Hepatocyte (in vitro differentiated cells): ENCODE measurements around the gene FCHSD2. TPM values are rescaled to one million over a fixed set of nuclear protein-coding genes. Genes with fewer than 3 reads are reported as not detected.

Source experiments
- DNase-seq: peaks from one replicate; pipeline ENCODE4 v3.0.0-alpha.2; 2016; ENCODE audit warnings: low spot score
- H2AFZ ChIP-seq: fragments of 200-600 bp; sonication (generic); 2 replicates; pipeline ENCODE4 v1.6.0; 2016; ENCODE audit warnings: antibody characterized with exemption, mild to moderate bottlenecking
- H3K27ac ChIP-seq: fragments of 200-600 bp; sonication (generic); 2 replicates; pipeline ENCODE4 v1.5.1; 2016; ENCODE audit warnings: mild to moderate bottlenecking
- H3K27me3 ChIP-seq: fragments of 200-600 bp; sonication (generic); 2 replicates; pipeline ENCODE4 v1.6.1; 2016
- H3K36me3 ChIP-seq: fragments of 200-600 bp; sonication (generic); replicated peaks from 2 replicates; pipeline ENCODE4 v1.5.1; 2016; ENCODE audit warnings: low read depth; ENCODE audit not compliant: insufficient read depth
- H3K4me1 ChIP-seq: fragments of 200-600 bp; sonication (generic); 2 replicates; pipeline ENCODE4 v1.5.1; 2016; ENCODE audit warnings: mild to moderate bottlenecking, moderate library complexity; ENCODE audit not compliant: insufficient read depth
- H3K4me2 ChIP-seq: fragments of 200-600 bp; sonication (generic); 2 replicates; pipeline ENCODE4 v1.6.0; 2016
- H3K4me3 ChIP-seq: fragments of 200-600 bp; sonication (generic); 2 replicates; pipeline ENCODE4 v1.5.1; 2016; ENCODE audit warnings: mild to moderate bottlenecking
- H3K79me2 ChIP-seq: fragments of 200-600 bp; sonication (generic); 2 replicates; pipeline ENCODE4 v1.6.0; 2017; ENCODE audit warnings: mild to moderate bottlenecking
- H3K9me2 ChIP-seq: fragments of 200-600 bp; sonication (generic); replicated peaks from 2 replicates; pipeline ENCODE4 v1.6.0; 2017; ENCODE audit warnings: mild to moderate bottlenecking; ENCODE audit not compliant: insufficient read depth
- H3K9me3 ChIP-seq: fragments of 200-600 bp; sonication (generic); 2 replicates; pipeline ENCODE4 v1.5.1; 2016; ENCODE audit warnings: low read depth, mild to moderate bottlenecking
- H4K20me1 ChIP-seq: fragments of 200-600 bp; sonication (generic); 2 replicates; pipeline ENCODE4 v1.6.0; 2016; ENCODE audit warnings: mild to moderate bottlenecking; ENCODE audit not compliant: insufficient read depth, poor library complexity, severe bottlenecking
- EZH2 ChIP-seq: fragments of 200-600 bp; sonication (generic); IDR thresholded peaks from 2 replicates; pipeline ENCODE4 v1.6.1; 2016; ENCODE audit warnings: antibody characterized with exemption, mild to moderate bottlenecking, borderline replicate concordance
- EZH2phosphoT487 ChIP-seq: fragments of 200-600 bp; sonication (generic); IDR thresholded peaks from one replicate; pipeline ENCODE4 v1.6.1; 2018; ENCODE audit warnings: antibody characterized with exemption, mild to moderate bottlenecking, low read depth, moderate library complexity; ENCODE audit not compliant: unreplicated experiment, severe bottlenecking
- WGBS: methylation state at CpG from one replicate; pipeline ENCODE4 v1.1.6; 2016; ENCODE audit warnings: low lambda C conversion rate; ENCODE audit errors: missing lambda C conversion rate; 5-methylcytosine and 5-hydroxymethylcytosine counted together
- polyA plus RNA-seq: library from polyadenylated mRNA; unstranded; fragments of >200 nt; fragmentation: Nextera tagmentation; extraction: Ambion mirVana; gene quantifications from 2 replicates; pipeline ENCODE4 v1.2.1, GENCODE V29; 2016
- total RNA-seq: library from RNA; depleted of rRNA; stranded (reverse); fragments of >200 nt; gene quantifications from 2 replicates; pipeline ENCODE4 v1.2.3, GENCODE V29; 2014
- TF ChIP-seq, protein P1 (sequence below): fragments of 200-600 bp; sonication (generic); IDR thresholded peaks from 2 replicates; pipeline ENCODE4 v1.5.1; 2016; ENCODE audit warnings: antibody characterized with exemption, mild to moderate bottlenecking; ENCODE audit not compliant: poor library complexity

The FCHSD2 gene
- total and polyA plus RNA-seq, 2 experiments from 2014 or later: 9.1 to 13.1 TPM

DNA sequence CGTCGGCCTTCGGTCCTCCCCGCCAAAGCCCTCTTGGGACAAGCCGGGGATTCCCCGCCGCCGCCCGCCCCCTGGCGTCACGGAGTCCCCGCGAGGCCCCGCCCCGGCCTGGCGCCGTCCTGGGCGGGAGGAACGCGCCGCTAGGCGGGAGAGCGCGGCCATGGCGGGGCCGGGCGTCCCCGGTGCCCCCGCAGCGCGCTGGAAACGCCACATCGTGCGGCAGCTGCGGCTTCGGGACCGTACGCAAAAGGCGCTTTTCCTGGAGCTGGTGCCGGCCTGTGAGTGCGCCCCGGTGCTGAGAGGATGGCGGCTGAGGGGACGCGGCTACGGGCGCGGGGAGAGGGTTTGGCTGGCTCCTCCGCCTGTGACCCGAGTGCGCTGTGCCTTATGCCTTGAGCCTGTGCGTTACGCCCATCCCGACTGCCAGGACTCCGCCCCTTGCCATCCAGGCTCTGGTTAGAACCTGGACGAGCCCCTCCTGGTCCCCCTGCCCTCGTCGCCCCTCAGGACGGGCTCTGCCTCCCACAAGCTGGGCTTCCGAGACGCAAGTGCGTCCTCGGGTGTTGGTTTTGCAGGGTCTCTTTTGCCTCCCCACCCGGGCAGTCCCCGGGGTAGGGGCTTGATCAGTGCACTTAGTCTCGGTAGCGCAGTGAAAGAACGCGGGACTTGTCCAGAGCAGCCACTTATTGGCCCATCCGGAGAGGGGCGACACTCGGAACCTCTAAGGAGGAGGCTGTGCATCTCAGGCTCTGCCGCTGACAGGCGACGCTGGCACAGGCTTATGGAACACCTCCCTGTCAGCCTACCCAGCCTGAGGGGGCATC is 327.6 kb downstream of the FCHSD2 start, which contains the start of gene ATG16L2:
Gene ATG16L2 (plus strand): TSS at position 126 of the 824 bp plus-strand sequence. CDS start 35 bp downstream, at position 161.
- DNase-seq: peak; percentile 95
- no peaks in the 10 kb centered on the region for H3K36me3 ChIP-seq
- no peaks in the 10 kb centered on the region for H3K9me3 ChIP-seq
- H3K4me2 ChIP-seq: peak within 1 kb of the TSS; percentile 99
- WGBS: 1% methylated on average over 56 of the region's 75 CpGs
- H3K4me1 ChIP-seq: peaks cover 28% of the 10 kb centered on the region
- no peaks in the 10 kb centered on the region for H3K9me2 ChIP-seq
- TF ChIP-seq, protein P1, sequence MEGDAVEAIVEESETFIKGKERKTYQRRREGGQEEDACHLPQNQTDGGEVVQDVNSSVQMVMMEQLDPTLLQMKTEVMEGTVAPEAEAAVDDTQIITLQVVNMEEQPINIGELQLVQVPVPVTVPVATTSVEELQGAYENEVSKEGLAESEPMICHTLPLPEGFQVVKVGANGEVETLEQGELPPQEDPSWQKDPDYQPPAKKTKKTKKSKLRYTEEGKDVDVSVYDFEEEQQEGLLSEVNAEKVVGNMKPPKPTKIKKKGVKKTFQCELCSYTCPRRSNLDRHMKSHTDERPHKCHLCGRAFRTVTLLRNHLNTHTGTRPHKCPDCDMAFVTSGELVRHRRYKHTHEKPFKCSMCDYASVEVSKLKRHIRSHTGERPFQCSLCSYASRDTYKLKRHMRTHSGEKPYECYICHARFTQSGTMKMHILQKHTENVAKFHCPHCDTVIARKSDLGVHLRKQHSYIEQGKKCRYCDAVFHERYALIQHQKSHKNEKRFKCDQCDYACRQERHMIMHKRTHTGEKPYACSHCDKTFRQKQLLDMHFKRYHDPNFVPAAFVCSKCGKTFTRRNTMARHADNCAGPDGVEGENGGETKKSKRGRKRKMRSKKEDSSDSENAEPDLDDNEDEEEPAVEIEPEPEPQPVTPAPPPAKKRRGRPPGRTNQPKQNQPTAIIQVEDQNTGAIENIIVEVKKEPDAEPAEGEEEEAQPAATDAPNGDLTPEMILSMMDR: peak; percentile 15
- TF ChIP-seq EZH2: no peak
- H3K79me2 ChIP-seq: peaks cover 33% of the 10 kb centered on the region
- no peaks in the 10 kb centered on the region for H3K27me3 ChIP-seq
- no peaks in the 10 kb centered on the region for H4K20me1 ChIP-seq
- peak within 1 kb of the TSS; percentile 95 for H2AFZ ChIP-seq
- H3K27ac ChIP-seq: peak within 1 kb of the TSS; percentile 99
- H3K4me3 ChIP-seq: peak within 1 kb of the TSS; percentile 98

DNA sequence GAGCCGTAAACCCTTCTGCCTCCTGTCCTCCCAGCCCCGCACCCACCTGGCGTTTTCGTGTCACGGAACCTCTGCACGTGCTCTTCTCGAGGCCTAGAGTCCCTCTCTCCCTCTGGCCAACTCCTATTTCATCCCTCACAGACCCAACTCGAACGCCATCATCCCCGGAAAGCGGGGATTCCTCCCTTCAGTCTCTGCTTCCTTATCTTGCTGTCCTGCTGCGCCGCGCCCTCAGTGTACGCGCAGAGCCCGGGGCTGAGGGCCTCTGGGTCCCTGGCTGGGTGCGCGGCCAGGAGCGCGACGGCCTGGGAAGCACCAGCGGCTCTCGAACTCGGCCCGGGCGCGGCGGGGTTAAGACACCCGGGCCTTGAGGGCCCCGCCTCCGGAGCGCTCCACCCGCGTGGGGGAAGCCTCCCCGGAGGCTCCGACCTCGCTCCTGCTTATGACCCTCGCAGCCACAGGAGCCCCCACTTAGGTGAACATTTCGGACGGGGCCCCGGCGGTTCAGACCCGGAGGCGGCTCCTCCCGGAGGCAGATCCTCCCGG is 328.3 kb downstream of the FCHSD2 start:
- Histone ChIP-seq H3K36me3 (no peaks in the 10 kb centered on the region), H4K20me1 (no peaks in the 10 kb centered on the region), H3K4me3 (peak overlapping the region; percentile 98), H3K27me3 (no peaks in the 10 kb centered on the region), H3K4me2 (peak overlapping the region; percentile 99), H3K9me2 (no peaks in the 10 kb centered on the region), H2AFZ (peak overlapping the region; percentile 95), H3K4me1 (peaks cover 28% of the 10 kb centered on the region), H3K27ac (peak overlapping the region; percentile 99), H3K9me3 (no peaks in the 10 kb centered on the region), H3K79me2 (peaks cover 33% of the 10 kb centered on the region)
- peak; percentile 91 for DNase-seq
- 2% methylated on average over 32 of the region's 47 CpGs for WGBS
- TF ChIP-seq, protein P1: no peak
- TF ChIP-seq EZH2phosphoT487: no peak
- no peak for TF ChIP-seq EZH2

DNA sequence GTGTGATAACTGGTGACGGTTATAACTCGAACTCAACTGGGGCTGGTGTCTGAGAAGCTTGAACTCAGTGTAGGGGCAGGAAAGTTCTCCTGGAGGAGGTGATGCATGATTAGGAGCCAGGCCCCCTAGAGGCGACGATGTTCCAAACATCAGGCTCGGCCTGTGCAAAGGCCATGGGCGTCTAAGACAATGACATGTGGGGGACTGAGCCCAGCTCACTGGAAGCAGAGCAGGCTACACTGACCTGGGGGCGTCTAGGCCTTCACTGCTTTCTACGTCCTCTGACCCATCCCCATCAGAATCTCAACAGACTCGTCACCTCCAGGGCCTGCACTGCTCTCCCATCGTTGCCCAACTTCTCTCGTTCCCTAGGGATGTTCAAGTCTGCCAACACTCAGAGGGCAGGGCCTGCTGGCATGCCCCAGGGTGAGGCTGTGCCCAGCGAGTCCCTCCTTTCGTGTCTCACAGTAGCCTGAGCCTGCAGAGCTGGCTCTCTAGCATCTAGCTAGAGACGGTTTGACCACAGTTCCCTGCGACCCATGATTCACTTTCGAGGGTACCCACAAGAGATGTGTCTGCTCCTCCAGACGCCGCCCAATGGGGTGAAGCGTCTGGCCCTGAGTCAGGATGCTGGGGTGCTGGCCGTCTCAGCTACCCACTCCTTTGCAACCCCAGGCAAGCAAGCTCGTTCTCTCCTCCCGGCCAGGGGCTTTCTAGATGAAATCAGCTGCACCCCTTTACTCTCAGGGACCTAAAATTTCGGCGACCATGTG is 329.0 kb downstream of the FCHSD2 start:
- H2AFZ ChIP-seq: peak overlapping the region; percentile 95
- no peaks in the 10 kb centered on the region for H3K9me3 ChIP-seq
- H3K4me1 ChIP-seq: peaks cover 28% of the 10 kb centered on the region
- peak overlapping the region; percentile 99 for H3K27ac ChIP-seq
- peak overlapping the region; percentile 98 for H3K4me3 ChIP-seq
- TF ChIP-seq EZH2 (no peak), EZH2phosphoT487 (no peak)
- TF ChIP-seq, protein P1: peak; percentile 40
- no peaks in the 10 kb centered on the region for H3K27me3 ChIP-seq
- H3K4me2 ChIP-seq: peak overlapping the region; percentile 99
- peaks cover 33% of the 10 kb centered on the region for H3K79me2 ChIP-seq
- DNase-seq: peak; percentile 49
- WGBS: 62% methylated on average over 24 of the region's 24 CpGs
- no peaks in the 10 kb centered on the region for H3K36me3 ChIP-seq
- H3K9me2 ChIP-seq: no peaks in the 10 kb centered on the region
- H4K20me1 ChIP-seq: no peaks in the 10 kb centered on the region
